Suprapubic skin (tissue), 4 donors: ENCODE measurements around the gene NUDT21.

Experiments used
- CTCF ChIP-seq, 2 donors: fragments of 200-600 bp in 1 of 2; fragments of 450-650 bp in 1 of 2; sonication (generic) in 1 of 2; IDR thresholded peaks; one replicate each; pipeline ENCODE4 v1.5.1; 2016 to 2019; ENCODE audit warnings: antibody characterized with exemption in 2 of 2, mild to moderate bottlenecking in 1 of 2, moderate library complexity in 1 of 2
- EP300 ChIP-seq: sonication (generic); formaldehyde crosslinking; IDR thresholded peaks from one replicate; pipeline ENCODE4 v1.6.1; 2017; ENCODE audit warnings: antibody characterized with exemption
- POLR2A ChIP-seq, 2 donors: fragments of 450-650 bp; IDR thresholded peaks; one replicate each; pipeline ENCODE4 v1.6.1; 2017; ENCODE audit warnings: antibody characterized with exemption in 2 of 2, mild to moderate bottlenecking in 2 of 2, moderate library complexity in 2 of 2
- POLR2AphosphoS5 ChIP-seq, 3 donors: sonication (generic); formaldehyde crosslinking; IDR thresholded peaks; one replicate each; pipeline ENCODE4 v1.6.1; 2017; ENCODE audit warnings: antibody characterized with exemption in 3 of 3

- TF ChIP-seq CTCF (IDR thresholded peaks at IDR 0.05) (no peak), POLR2A (IDR thresholded peaks at IDR 0.05) (no peak), POLR2AphosphoS5 (IDR thresholded peaks at IDR 0.05) (no peak), EP300 (no peak)
Observed at GRCh38 chr16:56387396-56387795, 63.7 kb downstream of the NUDT21 start.
